Measurements from ENCODE around the gene ABCA2. TPM values are rescaled to one million over a fixed set of nuclear protein-coding genes. Genes with fewer than 3 reads are reported as not detected.

ABCA2 gene
- polyA plus RNA-seq, 1 experiment, result 16.0 TPM

GRCh38 chr9:137069508-137070091 lies 41.6 kb upstream of the ABCA2 start:
- no peak for DNase-seq (ENCODE audit: low read depth)
- ChIA-PET POLR2A (no interaction called here), CTCF (interaction anchor here (0.9 to 9.4 kb wide), 11 partner anchors 9 to 281 kb away, joined by 3 to 153 read pairs (median 11); partner anchors contain the start of genes AJM1 and NPDC1)
- H3K36me3 ChIP-seq (ENCODE audit: control insufficient read depth, insufficient read depth, low read length), result no peaks in the 10 kb centered on the region
- H3K27me3 ChIP-seq (ENCODE audit: control insufficient read depth, insufficient read depth, low read length), result no peaks in the 10 kb centered on the region
- peak overlapping the region; percentile 4 for H3K4me3 ChIP-seq (ENCODE audit: low read depth, low read length)
- no peak for TF ChIP-seq CTCF (IDR thresholded peaks at IDR 0.05; ENCODE audit: insufficient read depth, low read depth, low read length)

- CTCF ChIA-PET, result interaction anchor here (1.0 to 9.4 kb wide), 20 partner anchors 8 to 294 kb away, joined by 3 to 153 read pairs (median 6); partner anchors contain the start of genes AJM1, CYSRT1, MAN1B1 and NPDC1
- Histone ChIP-seq H3K4me3 (ENCODE audit: low read depth, low read length) (no peak overlapping the region), H3K36me3 (ENCODE audit: control insufficient read depth, insufficient read depth, low read length) (no peaks in the 10 kb centered on the region), H3K27me3 (ENCODE audit: control insufficient read depth, insufficient read depth, low read length) (no peaks in the 10 kb centered on the region)
- no peak for TF ChIP-seq CTCF (IDR thresholded peaks at IDR 0.05; ENCODE audit: insufficient read depth, low read depth, low read length)
- no peak for DNase-seq (ENCODE audit: low read depth)
- POLR2A ChIA-PET, result no interaction called here
Observed at GRCh38 chr9:137068539-137069507, 40.8 kb upstream of the ABCA2 start.

GRCh38 chr9:137067860-137068538 lies 40.0 kb upstream of the ABCA2 start:
- Histone ChIP-seq H3K27me3 (ENCODE audit: control insufficient read depth, insufficient read depth, low read length) (no peaks in the 10 kb centered on the region), H3K36me3 (ENCODE audit: control insufficient read depth, insufficient read depth, low read length) (no peaks in the 10 kb centered on the region), H3K4me3 (ENCODE audit: low read depth, low read length) (no peak overlapping the region)
- no peak for DNase-seq (ENCODE audit: low read depth)
- TF ChIP-seq CTCF (IDR thresholded peaks at IDR 0.05; ENCODE audit: insufficient read depth, low read depth, low read length), result peak; percentile 87
- CTCF ChIA-PET, result interaction anchor here (0.6 to 9.4 kb wide), 24 partner anchors 8 to 293 kb away, joined by 3 to 153 read pairs (median 4); partner anchors contain the start of genes CYSRT1, MAN1B1, NPDC1 and RNF224
- POLR2A ChIA-PET, result no interaction called here

GRCh38 chr9:137066096-137066861 lies 38.2 kb upstream of the ABCA2 start:
- Histone ChIP-seq H3K4me3 (ENCODE audit: low read depth, low read length) (no peak overlapping the region), H3K36me3 (ENCODE audit: control insufficient read depth, insufficient read depth, low read length) (no peaks in the 10 kb centered on the region), H3K27me3 (ENCODE audit: control insufficient read depth, insufficient read depth, low read length) (no peaks in the 10 kb centered on the region)
- ChIA-PET POLR2A (no interaction called here), CTCF (interaction anchor here (1.0 to 9.4 kb wide), 11 partner anchors 8 to 279 kb away, joined by 3 to 153 read pairs (median 5); partner anchors contain the start of genes MAN1B1, NPDC1 and UAP1L1)
- no peak for DNase-seq (ENCODE audit: low read depth)
- no peak for TF ChIP-seq CTCF (IDR thresholded peaks at IDR 0.05; ENCODE audit: insufficient read depth, low read depth, low read length)
